ENCODE measurements around the gene CELA2B.
"Not testable (repeated sequence)": the region's sequence is repeated elsewhere in the genome, so short reads cannot be mapped to it uniquely, and the experiment has no call there.

CELA2B gene

DNA sequence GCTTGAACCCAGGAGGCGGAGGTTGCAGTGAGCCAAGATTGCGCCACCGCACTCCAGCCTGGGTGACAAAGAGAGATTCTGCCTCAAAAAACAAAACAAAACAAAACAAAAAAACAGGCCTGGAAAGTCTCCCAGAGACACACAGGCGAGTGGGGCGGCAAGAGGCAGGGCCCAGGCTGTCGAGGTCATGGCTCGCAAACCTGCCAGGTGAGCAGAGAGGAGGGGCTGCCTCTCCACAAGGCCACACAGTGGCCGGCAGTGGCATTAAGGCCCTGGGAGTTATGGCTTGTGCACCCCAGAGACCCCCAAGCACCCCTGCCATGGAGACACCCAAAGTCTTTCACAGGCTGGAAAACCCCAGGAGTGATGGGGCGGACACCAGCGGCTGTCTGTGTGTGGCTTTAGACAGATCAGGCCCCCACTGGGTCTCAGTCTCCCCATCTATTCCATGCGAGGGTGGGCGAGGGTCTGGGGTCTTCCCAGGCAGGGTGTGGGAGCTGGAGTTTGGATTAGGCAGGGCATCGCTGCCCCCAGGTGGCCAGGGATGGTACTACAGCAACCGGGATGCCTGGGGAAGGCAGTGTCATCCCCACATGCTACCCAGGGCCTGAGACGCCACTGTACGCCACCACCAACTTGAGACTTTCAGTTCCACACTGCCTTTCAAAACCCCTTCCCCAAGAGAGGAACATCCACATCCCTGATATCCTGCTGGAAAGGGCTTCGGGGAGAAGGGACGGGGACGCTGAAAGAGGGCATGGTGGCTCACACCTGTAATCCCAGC lies 44.9 kb upstream of the CELA2B start:
- peaks cover 17 to 34% of the 10 kb centered on the region in 2 experiments for H3K4me1 ChIP-seq (ENCODE audit: control insufficient read depth in 1 of 2, insufficient read depth in 1 of 2, low read depth in 1 of 2, low read length in 1 of 2)
- H3K4me3 ChIP-seq (ENCODE audit: low read depth in 1 of 2, low read length in 1 of 2), result no peak overlapping the region
- no peaks in the 10 kb centered on the region for H3K9me3 ChIP-seq
- TF ChIP-seq, protein P1, sequence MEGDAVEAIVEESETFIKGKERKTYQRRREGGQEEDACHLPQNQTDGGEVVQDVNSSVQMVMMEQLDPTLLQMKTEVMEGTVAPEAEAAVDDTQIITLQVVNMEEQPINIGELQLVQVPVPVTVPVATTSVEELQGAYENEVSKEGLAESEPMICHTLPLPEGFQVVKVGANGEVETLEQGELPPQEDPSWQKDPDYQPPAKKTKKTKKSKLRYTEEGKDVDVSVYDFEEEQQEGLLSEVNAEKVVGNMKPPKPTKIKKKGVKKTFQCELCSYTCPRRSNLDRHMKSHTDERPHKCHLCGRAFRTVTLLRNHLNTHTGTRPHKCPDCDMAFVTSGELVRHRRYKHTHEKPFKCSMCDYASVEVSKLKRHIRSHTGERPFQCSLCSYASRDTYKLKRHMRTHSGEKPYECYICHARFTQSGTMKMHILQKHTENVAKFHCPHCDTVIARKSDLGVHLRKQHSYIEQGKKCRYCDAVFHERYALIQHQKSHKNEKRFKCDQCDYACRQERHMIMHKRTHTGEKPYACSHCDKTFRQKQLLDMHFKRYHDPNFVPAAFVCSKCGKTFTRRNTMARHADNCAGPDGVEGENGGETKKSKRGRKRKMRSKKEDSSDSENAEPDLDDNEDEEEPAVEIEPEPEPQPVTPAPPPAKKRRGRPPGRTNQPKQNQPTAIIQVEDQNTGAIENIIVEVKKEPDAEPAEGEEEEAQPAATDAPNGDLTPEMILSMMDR (IDR thresholded peaks at IDR 0.05), result peak; percentile 96
- H3K27ac ChIP-seq, result peak overlapping the region; percentile 82
- H3K36me3 ChIP-seq, result peaks cover 70% of the 10 kb centered on the region
- no peaks in the 10 kb centered on the region for H3K27me3 ChIP-seq

DNA sequence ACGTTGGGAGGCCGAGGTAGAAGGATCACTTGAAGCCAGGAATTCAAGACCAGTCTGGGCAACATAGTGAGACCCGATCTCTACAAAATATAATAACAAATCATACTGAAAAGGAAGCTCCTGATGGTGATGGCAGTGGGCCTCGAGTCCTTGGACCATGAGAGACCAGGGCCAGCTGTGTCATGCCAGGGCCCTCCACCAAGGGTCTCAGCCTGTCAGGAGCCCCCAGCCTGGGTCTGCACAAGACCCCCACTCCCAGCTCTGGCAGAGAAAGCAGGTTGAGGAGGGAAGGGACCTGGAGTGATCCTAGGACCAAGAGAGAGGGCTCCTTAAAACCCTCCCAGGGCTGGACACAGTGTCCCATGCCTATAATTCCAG lies 44.3 kb upstream of the CELA2B start:
- H3K4me3 ChIP-seq (ENCODE audit: low read depth in 1 of 2, low read length in 1 of 2), result no peak overlapping the region
- H3K9me3 ChIP-seq, result no peaks in the 10 kb centered on the region
- H3K4me1 ChIP-seq (ENCODE audit: control insufficient read depth in 1 of 2, insufficient read depth in 1 of 2, low read depth in 1 of 2, low read length in 1 of 2), result peaks cover 17 to 34% of the 10 kb centered on the region in 2 experiments
- TF ChIP-seq, protein P1 (IDR thresholded peaks at IDR 0.05), result no peak
- peak overlapping the region; percentile 82 for H3K27ac ChIP-seq
- H3K36me3 ChIP-seq, result peaks cover 64% of the 10 kb centered on the region
- no peaks in the 10 kb centered on the region for H3K27me3 ChIP-seq

DNA sequence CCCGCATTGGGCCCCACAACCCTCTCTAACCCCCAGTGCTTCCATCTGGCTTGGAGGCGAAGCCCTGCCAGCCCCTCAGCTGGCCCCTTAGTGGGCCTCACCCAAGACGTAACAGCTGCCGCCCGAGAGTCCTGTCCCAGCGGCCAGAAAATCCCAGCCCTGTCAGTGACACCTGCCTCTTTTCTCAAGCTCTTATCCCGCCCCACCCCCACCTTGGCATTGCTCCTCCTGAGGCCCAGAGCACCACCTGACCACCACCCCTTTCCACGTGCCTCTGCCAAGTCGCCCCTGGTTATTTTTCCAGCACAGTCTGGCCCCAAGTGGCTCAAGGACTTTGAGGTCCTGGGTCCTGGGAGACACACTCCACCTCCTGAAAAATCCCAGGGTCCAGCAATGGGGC lies 43.6 kb upstream of the CELA2B start:
- TF ChIP-seq, protein P1 (IDR thresholded peaks at IDR 0.05), result no peak
- Histone ChIP-seq H3K4me1 (ENCODE audit: control insufficient read depth in 1 of 2, insufficient read depth in 1 of 2, low read depth in 1 of 2, low read length in 1 of 2) (peaks cover 17 to 34% of the 10 kb centered on the region in 2 experiments), H3K36me3 (peaks cover 57% of the 10 kb centered on the region), H3K27me3 (no peaks in the 10 kb centered on the region), H3K9me3 (no peaks in the 10 kb centered on the region), H3K27ac (peak overlapping the region; percentile 82), H3K4me3 (ENCODE audit: low read depth in 1 of 2, low read length in 1 of 2) (no peak overlapping the region)

DNA sequence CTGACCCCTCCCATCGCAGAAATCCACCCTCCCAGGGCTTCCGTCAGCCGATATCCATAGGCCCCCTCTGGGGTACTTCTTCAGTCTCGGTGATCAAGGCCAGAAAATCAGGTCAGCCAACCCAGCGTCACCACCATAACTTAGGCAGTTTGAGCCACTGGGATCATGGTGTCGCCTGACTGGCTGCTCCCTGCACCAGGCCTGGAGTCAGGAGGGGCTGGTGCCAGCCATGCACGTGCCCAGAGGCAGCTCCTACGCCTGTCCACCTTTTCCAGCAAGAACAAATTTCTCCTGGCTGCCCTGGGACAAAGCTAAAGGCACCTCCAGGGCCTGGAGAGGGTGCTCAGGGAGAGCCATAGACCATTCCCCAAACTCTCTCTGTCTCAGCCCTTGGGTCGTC lies 42.4 kb upstream of the CELA2B start:
- H3K27me3 ChIP-seq, result no peaks in the 10 kb centered on the region
- TF ChIP-seq, protein P1 (IDR thresholded peaks at IDR 0.05), result no peak
- H3K4me3 ChIP-seq (ENCODE audit: low read depth in 1 of 2, low read length in 1 of 2), result no peak overlapping the region
- peaks cover 17 to 37% of the 10 kb centered on the region in 2 experiments for H3K4me1 ChIP-seq (ENCODE audit: control insufficient read depth in 1 of 2, insufficient read depth in 1 of 2, low read depth in 1 of 2, low read length in 1 of 2)
- no peaks in the 10 kb centered on the region for H3K9me3 ChIP-seq
- peak overlapping the region; percentile 82 for H3K27ac ChIP-seq
- peaks cover 45% of the 10 kb centered on the region for H3K36me3 ChIP-seq

DNA sequence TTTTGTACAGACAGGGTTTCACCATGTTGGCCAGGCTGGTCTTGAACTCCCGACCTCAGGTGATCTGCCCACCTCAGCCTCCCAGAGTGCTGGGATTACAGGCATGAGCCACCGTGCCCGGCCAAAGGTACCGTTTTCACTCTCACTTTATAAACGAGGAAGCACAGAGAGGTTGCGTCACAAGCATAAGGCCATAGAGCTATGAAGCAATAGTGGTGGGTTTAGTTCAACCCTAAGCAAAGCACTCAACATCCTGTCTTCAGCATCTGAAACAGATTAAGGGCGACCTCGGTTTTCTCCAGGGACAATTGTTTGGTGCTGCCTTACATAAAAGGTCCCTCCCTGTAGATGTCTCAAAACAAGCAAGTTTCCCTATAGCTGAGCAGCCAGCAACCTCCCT lies 41.2 kb upstream of the CELA2B start:
- H3K27me3 ChIP-seq, H3K9me3 ChIP-seq: not testable (repeated sequence)
- Histone ChIP-seq H3K4me1 (ENCODE audit: control insufficient read depth in 1 of 2, insufficient read depth in 1 of 2, low read depth in 1 of 2, low read length in 1 of 2) (peaks cover 17 to 40% of the 10 kb centered on the region in 2 experiments), H3K4me3 (ENCODE audit: low read depth in 1 of 2, low read length in 1 of 2) (peak overlapping the region; percentile 12 to 50), H3K27ac (peak overlapping the region; percentile 82), H3K36me3 (peaks cover 33% of the 10 kb centered on the region)

DNA sequence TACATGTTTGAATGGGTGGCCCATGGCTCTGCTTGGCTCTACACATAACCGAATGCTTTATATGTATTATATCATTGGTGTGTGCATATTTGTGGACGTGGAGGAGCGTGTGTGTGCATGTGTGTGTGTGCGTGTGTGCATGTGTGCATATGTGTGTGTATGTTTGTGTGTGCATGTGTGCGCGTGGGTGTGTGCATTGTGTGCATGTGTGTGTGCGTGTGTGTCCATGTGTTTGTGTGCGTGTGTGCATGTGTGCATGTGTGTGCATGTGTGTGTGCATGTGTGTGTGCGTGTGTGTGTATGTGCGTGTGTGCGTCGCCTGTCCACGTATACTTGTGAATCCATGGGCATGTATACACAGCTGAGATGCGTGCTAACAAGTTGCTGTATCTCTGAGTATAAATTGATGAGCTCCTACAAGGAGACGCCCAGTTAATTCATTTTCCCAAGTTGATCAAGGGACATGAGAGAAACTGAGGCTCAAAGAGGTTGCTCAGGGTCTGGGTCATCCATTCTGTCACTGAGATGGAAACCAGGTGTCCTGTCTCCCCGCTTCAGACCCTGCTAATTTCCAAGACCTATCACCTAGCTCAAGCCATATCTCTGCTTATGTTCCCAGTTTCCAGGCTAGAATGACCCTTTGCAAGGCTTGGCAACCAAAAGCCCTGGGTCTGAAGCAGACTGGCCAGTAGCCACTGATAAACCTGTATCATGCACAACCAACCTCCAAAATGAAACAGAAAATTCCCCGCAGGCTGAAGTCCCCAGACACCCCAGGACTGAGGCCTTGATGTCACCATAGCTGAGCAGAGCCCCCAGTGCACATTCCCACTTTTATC lies 40.4 kb upstream of the CELA2B start:
- Histone ChIP-seq H3K36me3 (peaks cover 25% of the 10 kb centered on the region), H3K27me3 (no peaks in the 10 kb centered on the region), H3K4me3 (ENCODE audit: low read depth in 1 of 2, low read length in 1 of 2) (peak overlapping the region; percentile 12 to 50), H3K9me3 (no peaks in the 10 kb centered on the region), H3K4me1 (ENCODE audit: control insufficient read depth in 1 of 2, insufficient read depth in 1 of 2, low read depth in 1 of 2, low read length in 1 of 2) (peaks cover 17 to 40% of the 10 kb centered on the region in 2 experiments), H3K27ac (peak overlapping the region; percentile 82)
- TF ChIP-seq, protein P1 (IDR thresholded peaks at IDR 0.05), result no peak
